HCT116 (cell line): ENCODE data around the gene TKTL2. TPM values are rescaled to one million over a fixed set of nuclear protein-coding genes. Genes with fewer than 3 reads are reported as not detected.

Source experiments
- ATAC-seq: fragments of 200-7000 bp; cut with Tn5 transposase; 2 replicates; pipeline ENCODE4 v1.9.1; 2020; ENCODE audit warnings: mild to moderate bottlenecking, moderate library complexity
- BruUV-seq: library from RNA; stranded (reverse); fragments of 400-500 nt; replicated peaks from 2 replicates; lab custom pipeline; 2021; lab: Mats Ljungman, UMichigan
- CTCF ChIA-PET: fragments of 300-600 bp; sonication (Branson Sonifier 250); formaldehyde crosslinking; loops from one replicate; lab custom pipeline; 2021; ENCODE audit warnings: antibody characterized with exemption; lab: Charles Lee
- POLR2A ChIA-PET: fragments of 300-600, 350-600 bp; sonication (Branson Sonifier 250); formaldehyde crosslinking; loops from one replicate; lab custom pipeline; 2021; ENCODE audit warnings: antibody characterized with exemption; lab: Charles Lee
- RAD21 ChIA-PET, 2 experiments: fragments of 300-600 bp; sonication (Branson Sonifier 250); formaldehyde crosslinking; loops; one replicate each; lab custom pipeline; 2023; ENCODE audit warnings: low total read pairs in 2 of 2; ENCODE audit not compliant: uncharacterized antibody in 2 of 2, unreplicated experiment in 2 of 2, low non-redundant PET in 1 of 2; lab: Charles Lee
- DNase-seq: peaks from one replicate; pipeline ENCODE4 v3.0.0-alpha.2; 2010; ENCODE audit warnings: low read depth, low spot score
- H2AFZ ChIP-seq: fragments of 200-600 bp; shearing (Covaris generic), sonication (generic); 2 replicates; pipeline ENCODE4 v1.6.1; 2017; ENCODE audit warnings: low read depth, mixed run types, mixed read lengths, antibody characterized with exemption, low read length; ENCODE audit not compliant: poor library complexity, severe bottlenecking
- H3K27ac ChIP-seq: 2 replicates; pipeline ENCODE4 v1.5.1; 2012; ENCODE audit warnings: low read depth, low read length
- H3K27me3 ChIP-seq: fragments of 200-600 bp; sonication (generic); 2 replicates; pipeline ENCODE4 v1.6.1; 2016; ENCODE audit warnings: mixed run types, low read length, mixed read lengths; ENCODE audit not compliant: insufficient read depth
- H3K36me3 ChIP-seq, 2 experiments: fragments of 200-500 bp in 1 of 2; fragments of 200-600 bp in 1 of 2; sonication (Bioruptor generic) in 1 of 2; sonication (generic) in 1 of 2; 2 replicates each; pipeline versions ENCODE4 v1.5.1 to v1.6.1; 2014 to 2016; ENCODE audit warnings: low read length in 2 of 2, inconsistent platforms in 1 of 2, mixed read lengths in 1 of 2, mixed run types in 1 of 2; ENCODE audit not compliant: insufficient read depth in 2 of 2, control insufficient read depth in 1 of 2
- H3K4me1 ChIP-seq, 2 experiments: fragments of 200-600 bp in 1 of 2; sonication (generic) in 1 of 2; 2 replicates each; pipeline versions ENCODE4 v1.5.1 to v1.6.1; 2012 to 2017; ENCODE audit warnings: low read length in 2 of 2, inconsistent platforms in 1 of 2, mild to moderate bottlenecking in 1 of 2, mixed read lengths in 1 of 2, mixed run types in 1 of 2, moderate library complexity in 1 of 2; ENCODE audit not compliant: insufficient read depth in 2 of 2, control insufficient read depth in 1 of 2
- H3K4me2 ChIP-seq: fragments of 200-600 bp; sonication (generic); 2 replicates; pipeline ENCODE4 v1.6.1; 2017; ENCODE audit warnings: mixed run types, low read length, mixed read lengths
- H3K4me3 ChIP-seq, 2 experiments: fragments of 200-600 bp in 1 of 2; sonication (generic) in 1 of 2; replicated peaks in 1 of 2; 2 replicates each; pipeline ENCODE4 v1.5.1; 2011 to 2016; ENCODE audit warnings: low read length in 2 of 2, control low read depth in 1 of 2, low read depth in 1 of 2, mild to moderate bottlenecking in 1 of 2, mixed read lengths in 1 of 2, mixed run types in 1 of 2
- H3K79me2 ChIP-seq: fragments of 200-600 bp; sonication (generic); 2 replicates; pipeline ENCODE4 v1.6.1; 2017; ENCODE audit warnings: mild to moderate bottlenecking, mixed run types, low read length, moderate library complexity, mixed read lengths; ENCODE audit not compliant: insufficient read depth
- H3K9ac ChIP-seq: fragments of 200-600 bp; sonication (generic); 2 replicates; pipeline ENCODE4 v1.6.1; 2016; ENCODE audit warnings: low read length, mixed read lengths
- H3K9me2 ChIP-seq: fragments of 200-600 bp; sonication (generic), shearing (Covaris generic); 2 replicates; pipeline ENCODE4 v1.6.1; 2017; ENCODE audit warnings: mixed run types, mild to moderate bottlenecking, moderate library complexity; ENCODE audit not compliant: insufficient read depth
- H3K9me3 ChIP-seq, 2 experiments: fragments of 200-500 bp in 1 of 2; fragments of 200-600 bp in 1 of 2; sonication (Bioruptor generic) in 1 of 2; sonication (generic) in 1 of 2; 2 replicates each; pipeline ENCODE4 v1.6.1; 2014 to 2017; ENCODE audit warnings: low read length in 2 of 2, mixed read lengths in 2 of 2, inconsistent platforms in 1 of 2, low read depth in 1 of 2, mild to moderate bottlenecking in 1 of 2, mixed run types in 1 of 2, moderate library complexity in 1 of 2; ENCODE audit not compliant: control insufficient read depth in 1 of 2, insufficient read depth in 1 of 2
- H4K20me1 ChIP-seq: fragments of 200-600 bp; sonication (generic), shearing (Covaris generic); 2 replicates; pipeline ENCODE4 v1.6.1; 2017; ENCODE audit warnings: mixed run types, mild to moderate bottlenecking, moderate library complexity; ENCODE audit not compliant: insufficient read depth
- FOSL1 ChIP-seq: IDR thresholded peaks from 2 replicates; pipeline ENCODE4 v1.6.1; 2012; ENCODE audit warnings: low read depth
- JUND ChIP-seq: IDR thresholded peaks from 2 replicates; pipeline ENCODE4 v1.6.1; 2012
- POLR2A ChIP-seq: IDR thresholded peaks from 2 replicates; pipeline ENCODE4 v1.7.0; 2011; ENCODE audit warnings: borderline replicate concordance; ENCODE audit not compliant: insufficient read depth, insufficient read length; ENCODE audit errors: extremely low read depth
- RAD21 ChIP-seq: IDR thresholded peaks from 2 replicates; pipeline ENCODE4 v1.6.1; 2012; ENCODE audit warnings: low read depth, mild to moderate bottlenecking
- SIN3A ChIP-seq: IDR thresholded peaks from 2 replicates; pipeline ENCODE4 v1.6.1; 2012; ENCODE audit warnings: low read depth
- SP1 ChIP-seq: IDR thresholded peaks from 2 replicates; pipeline ENCODE4 v1.6.1; 2012; ENCODE audit warnings: low read depth
- ZFX ChIP-seq: fragments of 450-650 bp; IDR thresholded peaks from 2 replicates; pipeline ENCODE4 v1.6.1; 2017
- intact Hi-C: fragments of 100-400 bp; cut with micrococcal nuclease; formaldehyde crosslinking; loops from 2 replicates; pipeline ENCODE4 v1.10.0; 2022
- total RNA-seq: library from RNA; stranded (reverse); gene quantifications from one replicate; pipeline ENCODE4 v1.2.1, GENCODE V29; 2021; ENCODE audit not compliant: unreplicated experiment
- TF ChIP-seq, protein P1 (sequence below): IDR thresholded peaks from 2 replicates; pipeline ENCODE4 v1.6.1; 2012
- TF ChIP-seq, protein P2 (sequence below): IDR thresholded peaks from 2 replicates; pipeline ENCODE4 v1.6.1; 2011; ENCODE audit warnings: mild to moderate bottlenecking, low read length, moderate library complexity; ENCODE audit not compliant: insufficient replicate concordance; ENCODE audit errors: extremely low read depth

The TKTL2 gene
- total RNA-seq, 1 experiment from 2014 or later: not detected

- ChIA-PET RAD21 (no interaction called here), CTCF (no interaction called here), POLR2A (no interaction called here)
- Histone ChIP-seq H3K4me2 (no peak overlapping the region), H3K9me2 (no peaks in the 10 kb centered on the region), H4K20me1 (peaks cover 22% of the 10 kb centered on the region; the same call in 1 of the 2 replicates), H3K27ac (no peak overlapping the region), H3K4me3 (no peak overlapping the region), H2AFZ (no peak overlapping the region), H3K9me3 (no peaks in the 10 kb centered on the region), H3K36me3 (peaks cover 0 to 2% of the 10 kb centered on the region in 2 experiments; a peak in 1 of 4 replicates), H3K4me1 (peaks cover 0 to 7% of the 10 kb centered on the region in 2 experiments; a peak in 2 of 4 replicates), H3K79me2 (peaks cover 100% of the 10 kb centered on the region), H3K9ac (no peak overlapping the region), H3K27me3 (no peaks in the 10 kb centered on the region)
- BruUV-seq: no TSS peak
- no peak for TF ChIP-seq FOSL1
- DNase-seq: no peak
- intact Hi-C loops: no loop called here
- no peak for ATAC-seq
Observed at GRCh38 chr4:163500586-163500985, 27.0 kb upstream of the TKTL2 start.

- peak overlapping the region; percentile 70 for H3K4me2 ChIP-seq
- intact Hi-C loops: no loop called here
- H3K36me3 ChIP-seq: peaks cover 0 to 2% of the 10 kb centered on the region in 2 experiments; a peak in 1 of 4 replicates
- peaks cover 64% of the 10 kb centered on the region for H3K79me2 ChIP-seq
- H3K9me2 ChIP-seq: no peaks in the 10 kb centered on the region
- no TSS peak for BruUV-seq
- ChIA-PET POLR2A (no interaction called here), RAD21 (no interaction called here), CTCF (no interaction called here)
- ATAC-seq: no peak
- peak overlapping the region; percentile 93; the same call in 1 of the 2 replicates for H3K27ac ChIP-seq
- H4K20me1 ChIP-seq: 0 out of 2 replicates have a peak, but pooled peaks cover 5% of the 10 kb centered on the region
- H3K9me3 ChIP-seq: no peaks in the 10 kb centered on the region
- peak overlapping the region; percentile 87 to 95 for H3K4me3 ChIP-seq
- H2AFZ ChIP-seq: no peak overlapping the region
- H3K9ac ChIP-seq: peak overlapping the region; percentile 98
- peaks cover 6 to 22% of the 10 kb centered on the region in 2 experiments; a peak in 3 of 4 replicates for H3K4me1 ChIP-seq
- no peak for DNase-seq
- TF ChIP-seq FOSL1: no peak
- TF ChIP-seq SIN3A: no peak
- TF ChIP-seq, protein P1, sequence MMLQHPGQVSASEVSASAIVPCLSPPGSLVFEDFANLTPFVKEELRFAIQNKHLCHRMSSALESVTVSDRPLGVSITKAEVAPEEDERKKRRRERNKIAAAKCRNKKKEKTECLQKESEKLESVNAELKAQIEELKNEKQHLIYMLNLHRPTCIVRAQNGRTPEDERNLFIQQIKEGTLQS: no peak
- TF ChIP-seq RAD21: no peak
- no peak for TF ChIP-seq SP1
- TF ChIP-seq, protein P2, sequence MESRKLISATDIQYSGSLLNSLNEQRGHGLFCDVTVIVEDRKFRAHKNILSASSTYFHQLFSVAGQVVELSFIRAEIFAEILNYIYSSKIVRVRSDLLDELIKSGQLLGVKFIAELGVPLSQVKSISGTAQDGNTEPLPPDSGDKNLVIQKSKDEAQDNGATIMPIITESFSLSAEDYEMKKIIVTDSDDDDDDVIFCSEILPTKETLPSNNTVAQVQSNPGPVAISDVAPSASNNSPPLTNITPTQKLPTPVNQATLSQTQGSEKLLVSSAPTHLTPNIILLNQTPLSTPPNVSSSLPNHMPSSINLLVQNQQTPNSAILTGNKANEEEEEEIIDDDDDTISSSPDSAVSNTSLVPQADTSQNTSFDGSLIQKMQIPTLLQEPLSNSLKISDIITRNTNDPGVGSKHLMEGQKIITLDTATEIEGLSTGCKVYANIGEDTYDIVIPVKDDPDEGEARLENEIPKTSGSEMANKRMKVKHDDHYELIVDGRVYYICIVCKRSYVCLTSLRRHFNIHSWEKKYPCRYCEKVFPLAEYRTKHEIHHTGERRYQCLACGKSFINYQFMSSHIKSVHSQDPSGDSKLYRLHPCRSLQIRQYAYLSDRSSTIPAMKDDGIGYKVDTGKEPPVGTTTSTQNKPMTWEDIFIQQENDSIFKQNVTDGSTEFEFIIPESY: no peak
- no peak for TF ChIP-seq POLR2A
- TF ChIP-seq JUND: no peak
- TF ChIP-seq ZFX: no peak
- no peaks in the 10 kb centered on the region for H3K27me3 ChIP-seq
Observed at GRCh38 chr4:163495900-163496299, 22.3 kb upstream of the TKTL2 start.
